GM12873 (cell line): ENCODE results near the gene TSPAN9.

Source experiments
- CTCF ChIP-seq: IDR thresholded peaks from 2 replicates; pipeline ENCODE4 v1.5.1; 2012; ENCODE audit warnings: low read depth, mild to moderate bottlenecking, moderate library complexity, low read length, control low read depth; ENCODE audit not compliant: insufficient read depth; ENCODE audit errors: missing control alignments

Gene TSPAN9

GRCh38 chr12:3140284-3140683, 63.1 kb downstream of the TSPAN9 start:
- TF ChIP-seq CTCF = no peak

GRCh38 chr12:3141339-3142321, 64.5 kb downstream of the TSPAN9 start:
- no peak for TF ChIP-seq CTCF

GRCh38 chr12:3142386-3142785, 65.2 kb downstream of the TSPAN9 start:
- TF ChIP-seq CTCF = no peak

- TF ChIP-seq CTCF = no peak
Observed at GRCh38 chr12:3144495-3144894, 67.3 kb downstream of the TSPAN9 start.

- TF ChIP-seq CTCF = no peak
Observed at GRCh38 chr12:3145033-3145432, 67.9 kb downstream of the TSPAN9 start.

- no peak for TF ChIP-seq CTCF
Observed at GRCh38 chr12:3145546-3146310, 68.5 kb downstream of the TSPAN9 start.

GRCh38 chr12:3147260-3147659, 70.1 kb downstream of the TSPAN9 start:
- no peak for TF ChIP-seq CTCF
